NCI-H2171 (cell line): Measurements from ENCODE around the gene SEMA3D.

Source experiments
- DNase-seq: peaks from one replicate; lab custom pipeline; 2025; lab: John Stamatoyannopoulos, UW

The SEMA3D gene

GRCh38 chr7:85186521-85187241, at the start of gene SEMA3D:
SEMA3D (minus strand) TSS chr7:85187056; CDS start chr7:85121891, 65,165 bp downstream.
- peak; percentile 69 for DNase-seq

- no peak for DNase-seq
These were observed 47.9 kb upstream of the SEMA3D start for GRCh38 chr7:85234730-85235129.

DNA sequence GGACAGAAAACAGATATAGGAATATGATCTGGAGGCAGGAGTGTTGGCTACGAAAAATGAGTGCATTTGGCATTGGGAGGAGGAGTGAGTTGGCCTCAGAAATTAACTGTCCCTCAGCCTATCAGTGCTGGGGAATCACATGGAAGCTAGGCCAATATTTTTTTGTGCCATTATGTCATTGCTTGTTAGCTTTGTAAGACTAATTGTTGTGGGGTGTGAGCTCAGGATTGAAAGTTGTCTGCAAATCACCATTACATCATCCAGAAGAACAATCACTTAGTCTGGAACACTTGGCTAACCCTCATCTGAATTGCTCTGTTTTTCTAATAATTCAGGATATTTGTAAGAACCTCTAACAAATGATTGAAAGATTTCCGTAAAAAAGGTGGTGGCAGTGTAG, 45.2 kb upstream of the SEMA3D start:
- no peak for DNase-seq

- DNase-seq, result no peak
These were observed 43.8 kb upstream of the SEMA3D start for GRCh38 chr7:85230623-85231022.

DNA sequence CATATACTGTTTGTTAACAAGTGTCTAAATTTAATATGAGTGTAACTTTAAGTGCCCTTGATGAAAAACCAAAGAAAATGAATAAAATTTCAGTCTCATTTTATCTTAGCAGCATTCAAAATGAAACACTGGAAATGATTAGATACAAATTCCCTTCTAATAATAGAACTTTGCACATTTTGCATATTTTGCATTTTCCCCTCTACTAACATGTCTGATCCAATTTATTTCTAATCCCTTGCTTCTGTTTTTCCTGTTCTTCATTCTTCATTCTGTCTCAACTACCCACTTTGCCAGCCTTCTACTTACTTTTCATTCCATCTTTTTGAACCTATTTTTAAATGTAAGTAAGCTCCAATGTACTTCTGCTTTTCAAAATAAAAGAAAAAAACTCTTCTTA, 42.7 kb upstream of the SEMA3D start:
- no peak for DNase-seq

DNA sequence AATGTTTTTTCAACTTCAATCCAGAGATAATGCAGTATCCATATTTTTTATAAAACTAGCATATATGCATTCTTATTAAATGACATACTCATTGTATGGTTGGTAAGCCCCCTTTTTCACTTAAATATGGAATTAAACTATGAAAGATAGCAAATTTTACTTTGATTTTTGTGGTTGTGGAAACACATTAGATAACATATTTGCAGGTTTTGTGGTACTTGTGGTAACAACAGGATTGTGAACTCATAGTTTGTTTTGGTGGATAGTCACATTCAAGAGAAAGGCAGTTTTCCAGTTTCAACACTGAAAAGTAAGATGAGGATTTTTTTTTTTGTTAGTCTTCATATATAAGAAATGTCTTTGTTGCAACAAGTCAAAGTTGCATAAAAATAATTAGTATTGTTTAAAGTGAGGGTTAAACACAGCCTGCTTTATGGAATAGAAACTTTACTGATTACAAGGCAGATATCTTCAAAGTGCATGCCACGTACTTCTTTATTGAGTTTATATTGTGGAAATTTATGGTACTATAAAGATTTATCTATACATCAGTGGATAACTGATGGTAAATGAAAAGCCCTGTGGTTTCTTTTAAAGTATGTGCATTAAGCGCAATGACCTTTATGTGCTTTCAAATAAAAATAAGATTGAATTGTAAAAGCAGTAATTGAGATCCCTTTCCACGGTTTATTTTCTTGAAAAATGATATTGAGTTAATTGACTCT, 39.7 kb upstream of the SEMA3D start:
- no peak for DNase-seq

GRCh38 chr7:85224171-85224570, 37.3 kb upstream of the SEMA3D start:
- no peak for DNase-seq

DNA sequence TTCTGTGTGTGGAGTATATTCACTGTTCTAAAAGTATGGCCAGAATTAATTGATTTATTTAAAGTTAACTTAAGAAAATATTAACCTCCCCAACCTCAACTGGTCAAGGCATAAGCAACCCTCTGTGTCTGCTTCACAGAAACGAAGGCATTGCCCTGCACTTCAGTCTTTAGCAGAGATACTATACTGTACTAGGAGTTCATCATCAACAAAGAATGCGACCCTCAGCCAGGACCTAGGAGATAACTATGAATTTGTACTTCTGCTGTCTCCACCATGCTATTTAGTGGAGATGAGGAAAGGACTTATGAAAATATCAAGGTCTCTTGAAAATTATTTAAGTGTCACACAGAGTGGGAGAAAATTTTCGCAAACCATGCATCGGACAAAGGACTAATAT, 35.7 kb upstream of the SEMA3D start:
- no peak for DNase-seq

GRCh38 chr7:85221796-85222195, 34.9 kb upstream of the SEMA3D start:
- no peak for DNase-seq

DNA sequence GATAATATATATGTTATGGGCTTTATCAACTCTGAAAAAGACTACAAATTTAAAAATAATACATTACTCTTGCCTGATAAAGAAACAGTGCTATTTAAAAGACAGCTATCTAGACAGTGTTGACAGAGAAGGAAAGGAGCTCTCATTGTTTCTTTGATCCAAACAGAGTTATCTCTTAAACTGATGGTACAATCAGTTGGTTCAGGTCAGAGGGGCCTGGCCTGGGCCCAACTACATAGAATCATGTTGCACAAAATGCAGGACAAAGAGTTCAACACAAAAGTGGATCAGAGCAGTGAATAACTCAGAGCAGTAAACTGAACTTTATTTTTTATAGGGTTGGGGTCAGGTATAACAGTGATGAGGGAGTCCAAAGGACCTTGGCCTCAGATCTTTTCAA, 33.8 kb upstream of the SEMA3D start:
- no peak for DNase-seq

- DNase-seq, result no peak
These were observed 33.2 kb upstream of the SEMA3D start for GRCh38 chr7:85220023-85220422.

GRCh38 chr7:85217085-85217484, 30.2 kb upstream of the SEMA3D start:
- DNase-seq, result no peak

GRCh38 chr7:85215098-85215497, 28.2 kb upstream of the SEMA3D start:
- DNase-seq, result no peak

- no peak for DNase-seq
These were observed 26.6 kb upstream of the SEMA3D start for GRCh38 chr7:85213500-85213899.

- DNase-seq, result no peak
These were observed 18.9 kb upstream of the SEMA3D start for GRCh38 chr7:85205754-85206153.

GRCh38 chr7:85204496-85204895, 17.6 kb upstream of the SEMA3D start:
- DNase-seq, result no peak

GRCh38 chr7:85204061-85204460, 17.2 kb upstream of the SEMA3D start:
- no peak for DNase-seq

- DNase-seq, result no peak
These were observed 14.4 kb upstream of the SEMA3D start for GRCh38 chr7:85201209-85201608.

DNA sequence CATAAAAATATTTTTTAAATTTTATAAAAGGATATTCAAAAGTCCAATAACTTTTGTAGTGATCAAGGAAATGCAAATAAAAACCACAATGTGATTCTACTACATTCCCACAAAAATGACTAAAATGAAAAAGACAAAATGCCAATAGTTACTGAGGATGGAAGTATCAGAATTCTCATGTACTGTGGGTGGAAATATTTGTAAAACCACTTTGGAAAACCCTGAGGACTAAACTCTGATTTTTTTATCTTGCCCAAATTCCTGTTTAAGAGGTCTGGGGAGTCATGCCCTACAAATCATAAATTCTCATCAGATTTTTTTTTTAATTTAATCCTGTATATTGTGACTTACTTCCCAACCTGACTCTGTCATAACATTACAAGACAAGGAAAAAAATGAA, 9.8 kb upstream of the SEMA3D start:
- no peak for DNase-seq

DNA sequence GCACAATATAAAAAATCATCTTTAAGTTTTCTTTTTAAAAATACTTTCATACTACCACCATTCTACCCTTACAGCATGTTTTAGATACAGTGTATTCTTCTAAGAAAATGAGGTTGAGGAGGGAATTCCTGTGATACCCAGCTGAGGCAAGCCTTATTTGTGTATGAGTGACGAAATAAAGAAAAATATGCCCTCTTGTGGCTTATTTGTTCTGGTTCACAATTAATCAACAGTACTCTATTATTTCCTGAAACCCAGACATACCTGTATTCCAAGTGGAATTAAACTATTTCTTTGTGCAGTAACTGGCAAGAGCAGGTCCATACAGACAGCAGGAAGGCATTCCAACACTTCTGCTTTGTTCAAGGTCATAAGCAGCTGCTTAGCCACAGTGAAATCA, 4.5 kb upstream of the SEMA3D start:
- no peak for DNase-seq

DNA sequence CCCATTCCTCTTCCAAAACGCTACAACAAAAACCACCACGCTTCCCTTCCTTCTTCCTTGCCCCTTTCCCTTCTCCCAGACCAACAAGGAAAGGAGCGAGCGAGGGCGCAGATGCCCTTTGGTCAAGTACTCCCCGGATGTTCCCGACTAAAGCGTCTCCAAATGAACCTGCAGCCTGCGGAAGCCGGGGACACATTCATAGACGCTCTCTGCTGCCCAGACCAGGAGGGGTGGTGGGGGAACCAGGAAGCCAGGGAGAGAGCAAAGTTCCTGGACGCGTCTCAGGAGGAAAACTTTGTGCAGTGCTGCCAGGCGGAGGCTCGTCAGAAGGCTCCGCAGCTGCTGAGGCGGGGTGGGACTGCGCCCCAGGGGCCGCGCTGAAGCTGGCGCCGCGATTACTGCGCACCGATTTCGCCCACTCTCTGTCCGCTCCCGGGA, 754 bp downstream of the SEMA3D start:
- no peak for DNase-seq

- no peak for DNase-seq
These were observed 1.3 kb downstream of the SEMA3D start for GRCh38 chr7:85185424-85186082.
